Neuronal stem cell (in vitro differentiated cells): ENCODE measurements around the gene TCF7L2. TPM values are rescaled to one million over a fixed set of nuclear protein-coding genes. Genes with fewer than 3 reads are reported as not detected.

ENCODE experiments used
- DNase-seq: peaks from one replicate; pipeline ENCODE4 v3.0.0-alpha.2; 2013; ENCODE audit warnings: low spot score
- H2AFZ ChIP-seq: one replicate; pipeline ENCODE4 v1.6.1; 2013; ENCODE audit warnings: mild to moderate bottlenecking, low read length, inconsistent platforms
- H2AK5ac ChIP-seq: 2 replicates; pipeline ENCODE4 v1.6.1; 2013; ENCODE audit warnings: low read depth, mild to moderate bottlenecking, inconsistent platforms, low read length, moderate library complexity, mixed read lengths
- H2BK120ac ChIP-seq: 2 replicates; pipeline ENCODE4 v1.6.1; 2013; ENCODE audit warnings: low read depth, mild to moderate bottlenecking, inconsistent platforms, low read length, moderate library complexity, mixed read lengths
- H2BK12ac ChIP-seq: one replicate; pipeline ENCODE4 v1.6.1; 2013; ENCODE audit warnings: low read length, inconsistent platforms
- H2BK15ac ChIP-seq: 2 replicates; pipeline ENCODE4 v1.6.1; 2013; ENCODE audit warnings: mild to moderate bottlenecking, low read length, inconsistent platforms, mixed read lengths
- H2BK5ac ChIP-seq: one replicate; pipeline ENCODE4 v1.6.1; 2013; ENCODE audit warnings: inconsistent platforms, mild to moderate bottlenecking, low read length, moderate library complexity
- H3K14ac ChIP-seq: one replicate; pipeline ENCODE4 v1.6.1; 2013; ENCODE audit warnings: low read length, inconsistent platforms
- H3K18ac ChIP-seq: 2 replicates; pipeline ENCODE4 v1.6.1; 2013; ENCODE audit warnings: low read length, inconsistent platforms
- H3K23ac ChIP-seq: 2 replicates; pipeline ENCODE4 v1.6.1; 2013; ENCODE audit warnings: low read depth, mild to moderate bottlenecking, mixed read lengths, low read length, inconsistent platforms; ENCODE audit not compliant: poor library complexity
- H3K27ac ChIP-seq: replicated peaks from 3 replicates; pipeline ENCODE4 v1.5.1; 2013; ENCODE audit warnings: low read length, inconsistent platforms
- H3K27me3 ChIP-seq, 3 experiments: 2 replicates each; pipeline ENCODE4 v1.6.1; 2013; ENCODE audit warnings: low read length in 3 of 3, mild to moderate bottlenecking in 2 of 3, inconsistent platforms in 1 of 3, low read depth in 1 of 3, mixed read lengths in 1 of 3, moderate library complexity in 1 of 3; ENCODE audit not compliant: control insufficient read depth in 3 of 3, insufficient read depth in 3 of 3
- H3K36me3 ChIP-seq, 2 donors: replicated peaks in 1 of 2; 2 replicates each; pipeline ENCODE4 v1.6.1; 2013; ENCODE audit warnings: low read length in 2 of 2; ENCODE audit not compliant: control insufficient read depth in 2 of 2, insufficient read depth in 2 of 2
- H3K4ac ChIP-seq: 2 replicates; pipeline ENCODE4 v1.6.1; 2013; ENCODE audit warnings: inconsistent platforms, mild to moderate bottlenecking, low read length, moderate library complexity
- H3K4me1 ChIP-seq, 2 donors: 1 replicate in 1 of 2; 2 replicates in 1 of 2; pipeline ENCODE4 v1.6.1; 2013; ENCODE audit warnings: low read length in 2 of 2, low read depth in 1 of 2; ENCODE audit not compliant: control insufficient read depth in 2 of 2, insufficient read depth in 1 of 2
- H3K4me2 ChIP-seq: one replicate; pipeline ENCODE4 v1.6.1; 2013; ENCODE audit warnings: mild to moderate bottlenecking, low read length, inconsistent platforms; ENCODE audit not compliant: insufficient read depth, poor library complexity, severe bottlenecking
- H3K4me3 ChIP-seq, 2 donors: 2 replicates each; pipeline ENCODE4 v1.5.1; 2013; ENCODE audit warnings: low read length in 2 of 2, mild to moderate bottlenecking in 2 of 2, inconsistent platforms in 1 of 2, moderate library complexity in 1 of 2
- H3K79me1 ChIP-seq: one replicate; pipeline ENCODE4 v1.6.1; 2013; ENCODE audit warnings: low read depth, mild to moderate bottlenecking, inconsistent platforms, low read length, moderate library complexity
- H3K9ac ChIP-seq: one replicate; pipeline ENCODE4 v1.6.1; 2013; ENCODE audit warnings: mild to moderate bottlenecking, low read depth, low read length, inconsistent platforms; ENCODE audit not compliant: poor library complexity
- H3K9me3 ChIP-seq, 2 donors: replicated peaks in 1 of 2; 2 replicates each; pipeline versions ENCODE3 to v1.6.1; 2013; ENCODE audit warnings: low read length in 2 of 2, mild to moderate bottlenecking in 2 of 2, inconsistent platforms in 1 of 2, low read depth in 1 of 2, mixed read lengths in 1 of 2, moderate library complexity in 1 of 2; ENCODE audit not compliant: control insufficient read depth in 2 of 2, insufficient read depth in 1 of 2
- H4K8ac ChIP-seq: one replicate; pipeline ENCODE4 v1.6.1; 2013; ENCODE audit warnings: low read depth, mild to moderate bottlenecking, inconsistent platforms, low read length, moderate library complexity
- H4K91ac ChIP-seq: one replicate; pipeline ENCODE4 v1.6.1; 2013; ENCODE audit warnings: low read length, low read depth, mild to moderate bottlenecking, inconsistent platforms; ENCODE audit not compliant: poor library complexity
- WGBS, 2 donors: extraction: QIAGEN DNeasy Blood & Tissue Kit; methylation state at CpG; one replicate each; pipeline ENCODE4 v1.1.7; 2013; ENCODE audit warnings: missing lambda C conversion rate in 2 of 2, mixed read lengths in 1 of 2; ENCODE audit not compliant: insufficient read length in 2 of 2, insufficient replicate concordance in 1 of 2; ENCODE audit errors: extremely low coverage in 2 of 2; 5-methylcytosine and 5-hydroxymethylcytosine counted together
- polyA plus RNA-seq, 2 experiments: library from polyadenylated mRNA; stranded (reverse); fragments of 200-250 nt; gene quantifications; one replicate each; pipeline ENCODE4 v1.2.3, GENCODE V29; 2013

Gene TCF7L2
- polyA plus RNA-seq (2013, experiment 1 of 2) = 67.4 TPM
- 70.5 TPM for polyA plus RNA-seq (2013, experiment 2 of 2)

DNA sequence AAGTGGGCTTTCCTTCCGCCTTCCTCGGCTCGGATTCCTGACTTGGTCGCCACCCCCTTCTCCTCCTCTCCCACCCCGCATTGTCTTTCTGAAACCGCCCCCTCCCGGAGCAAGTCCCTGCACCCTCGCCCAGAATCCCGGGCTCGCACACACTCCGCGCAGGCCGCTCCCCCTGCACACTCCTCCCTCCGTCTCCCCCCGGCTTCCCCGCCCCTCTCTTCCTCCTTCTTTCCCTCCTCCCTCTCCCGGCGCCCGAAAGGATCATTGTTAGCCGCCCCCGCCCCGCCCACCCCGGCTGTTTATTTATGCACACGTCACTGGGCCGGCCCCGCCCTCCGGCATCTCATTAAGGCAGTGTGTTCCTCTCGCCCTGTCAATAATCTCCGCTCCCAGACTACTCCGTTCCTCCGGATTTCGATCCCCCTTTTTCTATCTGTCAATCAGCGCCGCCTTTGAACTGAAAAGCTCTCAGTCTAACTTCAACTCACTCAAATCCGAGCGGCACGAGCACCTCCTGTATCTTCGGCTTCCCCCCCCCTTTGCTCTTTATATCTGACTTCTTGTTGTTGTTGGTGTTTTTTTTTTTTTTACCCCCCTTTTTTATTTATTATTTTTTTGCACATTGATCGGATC lies at the start of gene TCF7L2:
TCF7L2 (plus strand) TSS at position 373 of the 633 bp plus-strand sequence. CDS start 510 bp downstream, outside the sequence.
- peak within 1 kb of the TSS; percentile 75 for H3K9ac ChIP-seq
- no peak within 1 kb of the TSS for H3K14ac ChIP-seq
- H4K8ac ChIP-seq = no peak within 1 kb of the TSS
- no peak within 1 kb of the TSS for H2BK15ac ChIP-seq
- peak within 1 kb of the TSS; percentile 99 for H2BK5ac ChIP-seq
- peak within 1 kb of the TSS; percentile 99 for H3K27ac ChIP-seq
- H3K23ac ChIP-seq = no peak within 1 kb of the TSS
- H3K36me3 ChIP-seq = peaks cover 0 to 8% of the 10 kb centered on the region in 2 donors
- H2AK5ac ChIP-seq = peak within 1 kb of the TSS; percentile 96
- no peak within 1 kb of the TSS for H2BK12ac ChIP-seq
- peak within 1 kb of the TSS; percentile 44 for H2BK120ac ChIP-seq
- no peaks in the 10 kb centered on the region for H3K79me1 ChIP-seq
- peak within 1 kb of the TSS; percentile 90 for H3K18ac ChIP-seq
- peak; percentile 99 for DNase-seq
- no peak within 1 kb of the TSS for H4K91ac ChIP-seq
- H3K27me3 ChIP-seq = no peaks in the 10 kb centered on the region
- no peak within 1 kb of the TSS for H3K4ac ChIP-seq
- peak within 1 kb of the TSS; percentile 62 to 84 for H3K4me3 ChIP-seq
- no peaks in the 10 kb centered on the region for H3K9me3 ChIP-seq
- H3K4me2 ChIP-seq = peak within 1 kb of the TSS; percentile 38
- H3K4me1 ChIP-seq = peaks cover 7 to 17% of the 10 kb centered on the region in 2 donors
- peak within 1 kb of the TSS; percentile 74 for H2AFZ ChIP-seq
- no CpG with 5 or more reads among the region's 39 CpGs for WGBS, 2 donors

DNA sequence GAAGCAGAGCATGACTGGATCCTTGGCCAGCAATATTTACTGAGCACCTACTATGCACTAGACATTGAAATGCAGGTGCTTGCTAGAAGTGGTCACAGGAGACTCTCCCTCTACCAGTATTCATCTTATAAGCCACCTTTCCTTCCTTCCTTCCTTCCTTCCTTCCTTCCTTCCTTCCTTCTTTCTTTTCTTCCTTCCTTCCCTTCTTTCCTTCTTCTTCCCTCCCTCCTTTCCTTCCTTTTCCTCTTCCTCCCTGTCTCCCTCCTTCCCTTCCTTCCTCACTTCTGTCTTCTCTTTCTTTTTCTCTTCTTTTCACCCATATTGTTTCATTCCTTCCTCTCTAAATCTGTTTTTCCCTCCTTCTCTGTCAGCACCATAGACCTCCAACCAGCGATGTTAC lies 47.3 kb upstream of the TCF7L2 start:
- H2AFZ ChIP-seq = no peak overlapping the region
- H3K9ac ChIP-seq = no peak overlapping the region
- no CpG with 5 or more reads among the region's 1 CpG for WGBS, 2 donors
- H3K9me3 ChIP-seq = no peaks in the 10 kb centered on the region
- no peaks in the 10 kb centered on the region for H3K27me3 ChIP-seq
- no peak overlapping the region for H3K4me2 ChIP-seq
- no peak overlapping the region for H3K4me3 ChIP-seq
- H4K8ac ChIP-seq = no peak overlapping the region
- H3K79me1 ChIP-seq = no peaks in the 10 kb centered on the region
- no peaks in the 10 kb centered on the region for H3K36me3 ChIP-seq
- H3K14ac ChIP-seq = no peak overlapping the region
- no peak overlapping the region for H4K91ac ChIP-seq
- H3K4ac ChIP-seq = no peak overlapping the region
- H3K23ac ChIP-seq = no peak overlapping the region
- no peak overlapping the region for H2BK12ac ChIP-seq
- H3K27ac ChIP-seq = no peak overlapping the region
- peaks cover 8 to 12% of the 10 kb centered on the region in 2 donors for H3K4me1 ChIP-seq
- H2BK15ac ChIP-seq = no peak overlapping the region
- no peak overlapping the region for H2BK5ac ChIP-seq
- no peak overlapping the region for H3K18ac ChIP-seq
- no peak for DNase-seq
- no peak overlapping the region for H2AK5ac ChIP-seq
- no peak overlapping the region for H2BK120ac ChIP-seq

DNA sequence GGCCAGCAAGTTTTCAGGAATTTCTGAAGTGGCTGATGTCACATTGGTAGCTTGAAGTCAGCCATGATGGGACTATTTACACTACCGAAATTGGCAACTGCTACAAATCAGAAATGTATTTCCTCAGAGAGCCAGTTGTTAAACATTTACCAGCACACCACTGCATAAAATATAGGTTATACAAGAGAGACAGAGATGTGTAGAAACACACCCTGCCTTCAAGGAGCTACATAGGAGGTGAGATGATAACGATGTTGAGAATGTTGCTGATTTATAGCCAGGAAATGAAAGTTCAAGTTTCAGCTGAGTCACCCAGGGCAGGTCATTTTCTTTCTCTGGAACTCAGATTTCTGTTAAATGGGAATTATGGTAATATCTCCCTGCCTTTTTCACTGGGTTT lies 46.0 kb upstream of the TCF7L2 start:
- Histone ChIP-seq H4K8ac (no peak overlapping the region), H3K27ac (no peak overlapping the region), H3K4me1 (peaks cover 0 to 7% of the 10 kb centered on the region in 2 donors), H3K23ac (no peak overlapping the region), H3K27me3 (no peaks in the 10 kb centered on the region), H3K9me3 (no peaks in the 10 kb centered on the region), H4K91ac (no peak overlapping the region), H2BK5ac (no peak overlapping the region), H2AFZ (no peak overlapping the region), H3K4me3 (no peak overlapping the region), H3K18ac (no peak overlapping the region), H3K36me3 (no peaks in the 10 kb centered on the region), H2BK120ac (no peak overlapping the region), H3K9ac (no peak overlapping the region), H3K4ac (no peak overlapping the region), H3K14ac (no peak overlapping the region), H2BK12ac (no peak overlapping the region), H2BK15ac (no peak overlapping the region), H2AK5ac (no peak overlapping the region), H3K79me1 (no peaks in the 10 kb centered on the region), H3K4me2 (no peak overlapping the region)
- no CpG with 5 or more reads among the region's 2 CpGs for WGBS, 2 donors
- no peak for DNase-seq

DNA sequence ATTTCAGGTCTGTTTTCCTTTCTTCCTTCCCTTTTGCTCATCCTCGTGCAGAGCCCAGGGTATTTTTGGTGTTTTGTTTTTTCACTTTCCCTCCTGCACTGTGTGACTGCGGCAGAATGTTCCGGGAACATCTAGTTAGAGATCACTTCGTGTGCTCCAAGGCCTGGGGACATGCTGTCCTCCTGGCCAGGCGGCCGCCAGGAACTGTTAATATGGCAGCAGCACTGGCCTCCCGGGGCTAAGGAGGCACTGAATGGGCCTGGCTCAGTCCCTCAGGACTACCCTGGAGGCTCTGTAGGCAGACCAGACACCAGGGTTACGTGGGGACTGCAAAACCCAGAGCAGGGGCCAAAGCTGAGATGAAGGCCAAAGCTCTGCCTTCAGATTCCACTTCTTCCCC lies 43.1 kb upstream of the TCF7L2 start:
- Histone ChIP-seq H3K27ac (no peak overlapping the region), H3K4me3 (no peak overlapping the region), H3K36me3 (no peaks in the 10 kb centered on the region), H2BK12ac (no peak overlapping the region), H3K79me1 (no peaks in the 10 kb centered on the region), H3K4ac (no peak overlapping the region), H4K91ac (no peak overlapping the region), H3K27me3 (no peaks in the 10 kb centered on the region), H2AFZ (no peak overlapping the region), H4K8ac (no peak overlapping the region), H3K4me1 (no peaks in the 10 kb centered on the region), H3K4me2 (no peak overlapping the region), H2BK120ac (no peak overlapping the region), H3K14ac (no peak overlapping the region), H2BK15ac (no peak overlapping the region), H3K18ac (peak overlapping the region; percentile 88), H2BK5ac (no peak overlapping the region), H3K23ac (no peak overlapping the region), H2AK5ac (no peak overlapping the region), H3K9ac (no peak overlapping the region), H3K9me3 (no peaks in the 10 kb centered on the region)
- DNase-seq = no peak
- no CpG with 5 or more reads among the region's 8 CpGs for WGBS, 2 donors
